Gastroesophageal sphincter (tissue), 4 donors: ENCODE results near the gene YWHAQ. TPM values are rescaled to one million over a fixed set of nuclear protein-coding genes. Genes with fewer than 3 reads are reported as not detected.

Source experiments
- ATAC-seq: fragments of 150-250 bp; one replicate; pipeline ENCODE4 v1.9.1; 2016; ENCODE audit warnings: mild to moderate bottlenecking, moderate library complexity
- H3K27ac ChIP-seq, 4 donors: fragments of 200-600 bp; sonication (generic) in 3 of 4; 1 replicate in 3 of 4; 2 replicates in 1 of 4; pipeline ENCODE4 v1.5.1; 2016 to 2019
- H3K27me3 ChIP-seq: fragments of 200-600 bp; sonication (generic); one replicate; pipeline ENCODE4 v1.5.1; 2019
- H3K36me3 ChIP-seq, 2 donors: fragments of 200-600 bp; sonication (generic); one replicate each; pipeline ENCODE4 v1.5.1; 2019; ENCODE audit warnings: control low read depth in 1 of 2
- H3K4me1 ChIP-seq, 3 donors: fragments of 200-600 bp; sonication (generic); 1 replicate in 2 of 3; 2 replicates in 1 of 3; pipeline ENCODE4 v1.5.1; 2016 to 2019; ENCODE audit warnings: control low read depth in 2 of 3
- H3K4me3 ChIP-seq, 2 donors: fragments of 200-600 bp; sonication (generic); one replicate each; pipeline ENCODE4 v1.5.1; 2019; ENCODE audit warnings: mild to moderate bottlenecking in 1 of 2, moderate library complexity in 1 of 2
- H3K9me3 ChIP-seq, 3 donors: fragments of 200-600 bp; sonication (generic); one replicate each; pipeline ENCODE4 v1.5.1; 2017 to 2019; ENCODE audit warnings: control low read depth in 2 of 3
- EP300 ChIP-seq: sonication (generic); formaldehyde crosslinking; IDR thresholded peaks from one replicate; pipeline ENCODE4 v1.6.1; 2017; ENCODE audit warnings: antibody characterized with exemption, mild to moderate bottlenecking
- POLR2A ChIP-seq, 2 donors: fragments of 450-650 bp; IDR thresholded peaks; one replicate each; pipeline ENCODE4 v1.6.1; 2017; ENCODE audit warnings: antibody characterized with exemption in 2 of 2, mild to moderate bottlenecking in 2 of 2, moderate library complexity in 1 of 2
- POLR2AphosphoS5 ChIP-seq: sonication (generic); formaldehyde crosslinking; IDR thresholded peaks from one replicate; pipeline ENCODE4 v1.6.1; 2017; ENCODE audit warnings: antibody characterized with exemption
- WGBS, 2 donors: methylation state at CpG; one replicate each; pipeline ENCODE4 v1.1.5; 2018; ENCODE audit warnings: low coverage in 1 of 2; 5-methylcytosine and 5-hydroxymethylcytosine counted together
- total RNA-seq, 4 donors: library from RNA; depleted of rRNA; stranded (reverse); fragments of >200 nt; gene quantifications; one replicate each; pipeline ENCODE4 v1.1.0, GENCODE V29; 2016
- TF ChIP-seq, protein P1 (sequence below), 4 experiments: fragments of 200-600 bp in 2 of 4; fragments of 450-650 bp in 2 of 4; sonication (generic) in 1 of 4; IDR thresholded peaks; one replicate each; pipeline ENCODE4 v1.5.1; 2017 to 2019; ENCODE audit warnings: antibody characterized with exemption in 4 of 4, mild to moderate bottlenecking in 2 of 4, moderate library complexity in 2 of 4

The YWHAQ gene
- total RNA-seq, 4 donors from 2014 or later = 226 to 282 (median 255) TPM

DNA sequence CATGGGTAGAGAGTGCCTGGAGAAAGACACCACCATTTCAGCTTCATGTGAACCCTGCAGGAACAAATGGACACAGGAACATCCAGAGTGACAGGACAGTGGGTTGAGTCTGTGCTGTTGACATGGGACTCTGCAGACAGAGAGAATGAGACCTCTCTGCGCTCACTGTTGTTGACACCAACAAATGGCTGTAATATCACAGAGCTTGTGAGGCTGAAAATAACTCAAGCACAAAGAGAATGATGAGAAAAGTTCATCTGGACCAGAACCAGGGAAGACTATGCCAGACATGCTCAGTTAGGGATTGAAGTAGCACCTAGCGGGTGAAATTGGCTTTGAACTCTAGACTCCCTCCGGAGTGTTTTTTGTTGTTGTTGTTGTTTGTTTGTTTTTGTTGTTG, 37.0 kb upstream of the YWHAQ start:
- Histone ChIP-seq H3K9me3 (no peaks in the 10 kb centered on the region), H3K4me1 (peaks cover 0 to 10% (median 0%) of the 10 kb centered on the region in 3 donors), H3K4me3 (no peak overlapping the region), H3K36me3 (no peaks in the 10 kb centered on the region), H3K27ac (no peak overlapping the region), H3K27me3 (no peaks in the 10 kb centered on the region)
- TF ChIP-seq EP300 (no peak), POLR2A (IDR thresholded peaks at IDR 0.05) (no peak), POLR2AphosphoS5 (no peak)
- TF ChIP-seq, protein P1, sequence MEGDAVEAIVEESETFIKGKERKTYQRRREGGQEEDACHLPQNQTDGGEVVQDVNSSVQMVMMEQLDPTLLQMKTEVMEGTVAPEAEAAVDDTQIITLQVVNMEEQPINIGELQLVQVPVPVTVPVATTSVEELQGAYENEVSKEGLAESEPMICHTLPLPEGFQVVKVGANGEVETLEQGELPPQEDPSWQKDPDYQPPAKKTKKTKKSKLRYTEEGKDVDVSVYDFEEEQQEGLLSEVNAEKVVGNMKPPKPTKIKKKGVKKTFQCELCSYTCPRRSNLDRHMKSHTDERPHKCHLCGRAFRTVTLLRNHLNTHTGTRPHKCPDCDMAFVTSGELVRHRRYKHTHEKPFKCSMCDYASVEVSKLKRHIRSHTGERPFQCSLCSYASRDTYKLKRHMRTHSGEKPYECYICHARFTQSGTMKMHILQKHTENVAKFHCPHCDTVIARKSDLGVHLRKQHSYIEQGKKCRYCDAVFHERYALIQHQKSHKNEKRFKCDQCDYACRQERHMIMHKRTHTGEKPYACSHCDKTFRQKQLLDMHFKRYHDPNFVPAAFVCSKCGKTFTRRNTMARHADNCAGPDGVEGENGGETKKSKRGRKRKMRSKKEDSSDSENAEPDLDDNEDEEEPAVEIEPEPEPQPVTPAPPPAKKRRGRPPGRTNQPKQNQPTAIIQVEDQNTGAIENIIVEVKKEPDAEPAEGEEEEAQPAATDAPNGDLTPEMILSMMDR (IDR thresholded peaks at IDR 0.05) = no peak
- ATAC-seq = no peak
- WGBS, 2 donors = 91 to 97% methylated on average over 3 of the region's 3 CpGs

DNA sequence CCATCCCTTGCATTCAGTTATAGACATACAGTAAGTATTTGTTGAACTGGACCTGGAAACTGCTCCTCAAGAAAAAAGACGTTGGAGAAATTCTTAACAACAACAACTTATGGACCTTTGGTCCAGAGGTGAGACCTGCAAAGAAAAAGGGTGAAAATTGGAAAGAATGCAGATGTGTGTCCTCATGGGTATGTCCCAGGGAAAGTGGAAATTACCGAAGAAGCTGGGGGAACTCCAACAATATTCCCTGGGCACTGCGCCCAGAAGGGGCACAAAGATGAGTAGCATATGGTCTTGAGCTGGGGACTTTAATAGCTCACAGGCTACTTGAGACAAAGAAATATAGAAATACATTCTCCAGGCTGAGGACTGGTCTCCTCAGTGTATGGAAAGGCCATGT, 35.5 kb upstream of the YWHAQ start:
- Histone ChIP-seq H3K27ac (no peak overlapping the region), H3K27me3 (no peaks in the 10 kb centered on the region), H3K9me3 (no peaks in the 10 kb centered on the region), H3K4me3 (no peak overlapping the region), H3K36me3 (no peaks in the 10 kb centered on the region), H3K4me1 (peaks cover 0 to 10% (median 0%) of the 10 kb centered on the region in 3 donors)
- WGBS, 2 donors = 59 to 84% methylated on average over 2 of the region's 3 CpGs
- ATAC-seq = no peak
- TF ChIP-seq POLR2AphosphoS5 (no peak), EP300 (no peak), POLR2A (IDR thresholded peaks at IDR 0.05) (no peak)
- TF ChIP-seq, protein P1 (IDR thresholded peaks at IDR 0.05) = no peak

DNA sequence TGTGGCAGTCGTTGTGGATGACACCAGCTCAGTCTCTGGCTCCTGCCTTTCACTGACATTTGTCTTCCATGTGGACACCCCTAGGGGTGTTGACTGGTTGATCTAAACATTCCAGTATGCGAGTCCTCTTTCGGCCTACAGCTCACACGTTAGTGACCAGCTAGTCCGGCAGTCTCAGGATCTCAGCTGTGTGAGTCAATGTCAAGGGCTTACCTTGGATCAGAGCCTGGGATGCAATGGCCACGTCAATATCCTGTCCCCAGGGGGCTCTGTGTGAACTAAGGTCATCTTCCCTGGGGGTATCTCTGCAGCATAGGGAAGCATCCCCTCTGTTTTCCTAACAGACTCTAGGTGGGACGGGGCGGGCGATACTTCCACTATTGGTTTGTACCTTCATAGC, 35.1 kb upstream of the YWHAQ start:
- peaks cover 0 to 10% (median 0%) of the 10 kb centered on the region in 3 donors for H3K4me1 ChIP-seq
- H3K36me3 ChIP-seq = no peaks in the 10 kb centered on the region
- H3K27ac ChIP-seq = no peak overlapping the region
- no peaks in the 10 kb centered on the region for H3K9me3 ChIP-seq
- no peaks in the 10 kb centered on the region for H3K27me3 ChIP-seq
- WGBS, 2 donors = 58 to 60% methylated on average over 1 to 3 of the region's 9 CpGs
- H3K4me3 ChIP-seq = no peak overlapping the region
- TF ChIP-seq, protein P1 (IDR thresholded peaks at IDR 0.05) = no peak
- TF ChIP-seq EP300 = no peak
- TF ChIP-seq POLR2AphosphoS5 = no peak
- TF ChIP-seq POLR2A (IDR thresholded peaks at IDR 0.05) = no peak
- no peak for ATAC-seq

DNA sequence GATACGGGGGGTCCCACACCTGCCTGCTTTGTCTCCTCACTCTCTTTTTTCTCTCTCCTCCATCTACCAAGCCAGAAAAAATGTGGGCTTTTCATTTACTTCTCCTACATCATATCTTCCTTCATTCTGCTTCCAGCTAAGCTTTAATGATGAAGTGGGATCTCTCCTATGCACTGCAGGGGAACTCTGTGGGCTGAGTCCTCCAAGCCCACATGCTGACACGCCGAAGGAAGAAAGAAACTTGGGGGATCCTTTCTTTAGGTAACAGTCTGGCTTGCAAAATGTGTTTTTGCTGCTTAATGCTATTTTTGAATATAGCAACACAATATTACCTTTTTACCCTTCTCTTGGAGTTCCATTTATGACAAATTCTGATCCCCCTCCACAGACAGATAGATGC, 33.6 kb upstream of the YWHAQ start:
- ATAC-seq = no peak
- TF ChIP-seq POLR2AphosphoS5 = no peak
- TF ChIP-seq, protein P1 (IDR thresholded peaks at IDR 0.05) = no peak
- TF ChIP-seq EP300 = no peak
- H3K27ac ChIP-seq = no peak overlapping the region
- H3K4me1 ChIP-seq = peaks cover 0 to 10% (median 0%) of the 10 kb centered on the region in 3 donors
- H3K27me3 ChIP-seq = no peaks in the 10 kb centered on the region
- no peak overlapping the region for H3K4me3 ChIP-seq
- H3K9me3 ChIP-seq = no peaks in the 10 kb centered on the region
- H3K36me3 ChIP-seq = no peaks in the 10 kb centered on the region
- WGBS, 2 donors = 92% methylated on average over 2 of the region's 3 CpGs

DNA sequence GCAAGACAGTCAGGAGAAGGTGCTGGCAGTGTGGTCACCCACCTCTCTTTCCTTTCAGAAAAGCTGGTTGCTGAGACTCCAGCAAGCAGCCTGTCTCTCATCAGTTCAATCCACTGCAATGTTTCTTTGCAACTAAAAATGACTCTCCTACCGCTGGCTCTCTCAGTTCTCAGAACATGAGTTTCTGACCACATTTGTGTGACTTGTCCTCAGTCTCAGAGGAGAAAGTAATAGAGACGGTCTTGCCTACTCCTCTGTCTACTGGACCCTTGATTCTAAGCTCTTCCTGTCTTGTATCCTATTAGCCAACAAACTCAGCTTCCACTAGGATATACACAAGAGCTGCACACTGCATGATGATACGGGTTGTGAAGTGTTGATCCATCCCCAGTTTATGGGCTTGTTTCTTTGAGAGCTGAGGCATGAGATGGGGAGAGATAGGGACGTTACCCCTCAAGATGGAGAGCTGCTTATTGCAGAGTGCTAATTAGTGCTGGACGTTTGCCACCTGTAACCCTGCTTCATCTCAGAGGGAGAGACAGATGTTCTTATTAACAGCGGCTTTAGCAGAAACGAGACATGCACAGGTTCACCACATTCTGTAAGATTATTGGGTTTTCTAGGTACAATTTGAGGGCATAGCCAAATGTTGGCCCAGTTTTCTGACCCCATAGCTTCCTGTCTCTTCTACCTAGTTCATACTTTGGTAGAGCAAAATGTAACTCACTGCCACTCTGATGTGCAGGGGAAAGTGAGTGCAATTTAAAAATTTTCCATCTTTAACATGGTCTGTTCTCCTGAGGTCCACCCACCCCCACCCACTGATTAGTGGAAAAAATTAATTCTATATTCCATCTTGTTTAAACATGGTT, 32.4 kb upstream of the YWHAQ start:
- H3K36me3 ChIP-seq = no peaks in the 10 kb centered on the region
- no peak for ATAC-seq
- TF ChIP-seq POLR2A (IDR thresholded peaks at IDR 0.05) (no peak), POLR2AphosphoS5 (no peak), EP300 (no peak)
- TF ChIP-seq, protein P1 (IDR thresholded peaks at IDR 0.05) = no peak
- no peaks in the 10 kb centered on the region for H3K4me1 ChIP-seq
- H3K4me3 ChIP-seq = no peak overlapping the region
- no peaks in the 10 kb centered on the region for H3K27me3 ChIP-seq
- no peaks in the 10 kb centered on the region for H3K9me3 ChIP-seq
- 77 to 78% methylated on average over 3 to 4 of the region's 7 CpGs for WGBS, 2 donors
- no peak overlapping the region for H3K27ac ChIP-seq
